GM12878 (cell line): ENCODE data around the gene CACNA2D3. TPM values are rescaled to one million over a fixed set of nuclear protein-coding genes. Genes with fewer than 3 reads are reported as not detected.

ENCODE experiments used
- ATAC-seq: fragments of 200-7000 bp; cut with Tn5 transposase; 3 replicates; pipeline ENCODE4 v1.9.1; 2020; ENCODE audit warnings: mild to moderate bottlenecking, moderate library complexity
- BruUV-seq: library from RNA; stranded (reverse); fragments of 400-500 nt; replicated peaks from 2 replicates; lab custom pipeline; 2021; lab: Mats Ljungman, UMichigan
- CTCF ChIA-PET: fragments of 300-600 bp; sonication (Branson Sonifier 250); formaldehyde crosslinking; extraction: SDS; loops from one replicate; lab custom pipeline; 2021; ENCODE audit warnings: inconsistent platforms; lab: Yijun Ruan, JAX
- POLR2A ChIA-PET: fragments of 350-600 bp; formaldehyde crosslinking; extraction: SDS; loops from one replicate; lab custom pipeline; 2021; ENCODE audit warnings: inconsistent platforms; lab: Charles Lee
- RAD21 ChIA-PET: fragments of 300-600 bp; sonication (Branson Sonifier 250); formaldehyde crosslinking; loops from one replicate; lab custom pipeline; 2023; ENCODE audit warnings: antibody characterized with exemption; ENCODE audit not compliant: unreplicated experiment; lab: Charles Lee
- SMC1A ChIA-PET: fragments of 300-600 bp; sonication (Branson Sonifier 250); formaldehyde crosslinking; loops from one replicate; lab custom pipeline; 2023; ENCODE audit not compliant: unreplicated experiment, uncharacterized antibody; lab: Charles Lee
- DNase-seq: peaks from one replicate; pipeline ENCODE4 v3.0.0-alpha.2; 2011; ENCODE audit warnings: low read depth, low spot score
- FAIRE-seq: peaks from 3 replicates; lab custom pipeline; 2011; peaks lifted over from hg19 to GRCh38; lab: Jason Lieb, UNC
- H2AFZ ChIP-seq: 2 replicates; pipeline ENCODE4 v1.6.0; 2011; ENCODE audit warnings: low read depth, low read length, control low read depth; ENCODE audit not compliant: control insufficient read depth
- H3K27ac ChIP-seq: 2 replicates; pipeline ENCODE4 v1.5.1; 2011; ENCODE audit warnings: control low read depth; ENCODE audit not compliant: control insufficient read depth, insufficient read depth
- H3K27me3 ChIP-seq, 2 experiments: replicated peaks in 1 of 2; 2 replicates each; pipeline versions ENCODE4 v1.6.0 to v1.6.1; 2011; ENCODE audit warnings: low read length in 1 of 2; ENCODE audit not compliant: control insufficient read depth in 2 of 2, insufficient read depth in 2 of 2
- H3K36me3 ChIP-seq, 2 experiments: 2 replicates each; pipeline ENCODE4 v1.5.1; 2011; ENCODE audit warnings: low read length in 1 of 2; ENCODE audit not compliant: control insufficient read depth in 2 of 2, insufficient read depth in 2 of 2
- H3K4me1 ChIP-seq: 2 replicates; pipeline ENCODE4 v1.6.1; 2011; ENCODE audit warnings: mild to moderate bottlenecking, low read length, moderate library complexity, mixed read lengths; ENCODE audit not compliant: control insufficient read depth, insufficient read depth
- H3K4me2 ChIP-seq: 2 replicates; pipeline ENCODE4 v1.6.0; 2011; ENCODE audit warnings: control low read depth; ENCODE audit not compliant: control insufficient read depth, insufficient read depth
- H3K4me3 ChIP-seq: fragments of 200-600 bp; sonication (generic); 2 replicates; pipeline ENCODE4 v1.5.1; 2016
- H3K79me2 ChIP-seq: 2 replicates; pipeline ENCODE4 v1.6.0; 2011; ENCODE audit warnings: low read length; ENCODE audit not compliant: control insufficient read depth, insufficient read depth
- H3K9ac ChIP-seq: 2 replicates; pipeline ENCODE4 v1.8.0; 2011; ENCODE audit warnings: low read length, control low read depth, mixed read lengths; ENCODE audit not compliant: control insufficient read depth, insufficient read depth
- H3K9me3 ChIP-seq: replicated peaks from 3 replicates; pipeline ENCODE4 v1.5.1; 2011; ENCODE audit warnings: mild to moderate bottlenecking, low read length; ENCODE audit not compliant: control insufficient read depth, insufficient read depth
- H4K20me1 ChIP-seq: 2 replicates; pipeline ENCODE4 v1.6.0; 2011; ENCODE audit not compliant: control insufficient read depth, insufficient read depth
- BMI1 ChIP-seq: fragments of 450-650 bp; IDR thresholded peaks from 2 replicates; pipeline ENCODE4 v1.6.1; 2016; ENCODE audit warnings: mild to moderate bottlenecking, moderate library complexity, borderline replicate concordance
- FOXK2 ChIP-seq: fragments of 450-650 bp; IDR thresholded peaks from 2 replicates; pipeline ENCODE4 v1.6.1; 2017; ENCODE audit warnings: mild to moderate bottlenecking, moderate library complexity
- MTA2 ChIP-seq: fragments of 450-650 bp; IDR thresholded peaks from 2 replicates; pipeline ENCODE4 v1.6.1; 2016; ENCODE audit warnings: low read depth, mild to moderate bottlenecking, moderate library complexity
- MYB ChIP-seq: fragments of 150-350 bp; IDR thresholded peaks from 2 replicates; pipeline ENCODE4 v1.6.1; 2014; ENCODE audit warnings: mild to moderate bottlenecking, low read depth, low read length, borderline replicate concordance
- POLR2AphosphoS2 ChIP-seq: IDR thresholded peaks from 2 replicates; pipeline ENCODE4 v1.6.1; 2011; ENCODE audit warnings: low read depth, mild to moderate bottlenecking, low read length, improper control_type of control experiment, moderate library complexity
- SIN3A ChIP-seq: IDR thresholded peaks from 2 replicates; pipeline ENCODE4 v1.6.1; 2012; ENCODE audit warnings: low read depth, low read length, improper control_type of control experiment
- SMAD5 ChIP-seq: IDR thresholded peaks from 2 replicates; pipeline ENCODE4 v1.6.1; 2016; ENCODE audit warnings: antibody characterized with exemption, low read depth
- STAT1 ChIP-seq: fragments of 450-650 bp; conservative IDR thresholded peaks from 2 replicates; pipeline ENCODE4 v1.6.1; 2014; ENCODE audit warnings: antibody characterized with exemption, mild to moderate bottlenecking
- ZNF274 ChIP-seq: IDR thresholded peaks from one replicate; pipeline ENCODE4 v1.8.0; 2011; ENCODE audit not compliant: insufficient read length, insufficient read depth
- ZNF384 ChIP-seq: IDR thresholded peaks from 2 replicates; pipeline ENCODE4 v1.6.1; 2012; ENCODE audit warnings: low read depth, mild to moderate bottlenecking, low read length, improper control_type of control experiment, borderline replicate concordance
- ZZZ3 ChIP-seq: IDR thresholded peaks from 2 replicates; pipeline ENCODE4 v1.6.1; 2011; ENCODE audit warnings: low read depth; ENCODE audit not compliant: control insufficient read depth, insufficient read length
- WGBS: methylation state at CpG from one replicate; pipeline ENCODE4 v1.1.6; 2016; ENCODE audit warnings: low lambda C conversion rate; ENCODE audit not compliant: insufficient replicate concordance, insufficient coverage; ENCODE audit errors: missing lambda C conversion rate; 5-methylcytosine and 5-hydroxymethylcytosine counted together
- in situ Hi-C: fragments of 300-500 bp; cut with MboI; formaldehyde crosslinking; loops from 9 replicates; pipeline ENCODE4 v1.14.3; 2018; ENCODE audit warnings: mixed read lengths
- intact Hi-C: fragments of 100-400 bp; cut with micrococcal nuclease; formaldehyde crosslinking; loops from one replicate; pipeline ENCODE4 v1.14.2; 2022; ENCODE audit not compliant: unreplicated experiment
- polyA plus RNA-seq, 11 experiments: library from polyadenylated mRNA; depleted of rRNA in 4 of 11; unstranded in 6 of 11; stranded (reverse) in 5 of 11; fragments of >200 nt; fragmentation: Nextera tagmentation in 4 of 11; fragmentation: Illumina TruSeq in 1 of 11; extraction: Ambion mirVana in 4 of 11; extraction: Trizol in 1 of 11; gene quantifications; 1 replicate in 1 of 11; 2 replicates in 10 of 11; pipeline versions ENCODE4 v1.2.1 to v1.2.3, GENCODE V29; 2011 to 2016; ENCODE audit warnings: inconsistent platforms in 2 of 11, missing spikeins in 2 of 11, low read depth in 1 of 11
- total RNA-seq, 4 experiments: library from RNA; depleted of rRNA in 3 of 4; stranded (reverse); fragments of >200 nt in 3 of 4; fragmentation: Illumina TruSeq in 1 of 4; extraction: Trizol in 1 of 4; gene quantifications; 2 replicates each; pipeline versions ENCODE4 v1.2.1 to v1.2.3, GENCODE V29; 2013 to 2021
- TF ChIP-seq, protein P1 (sequence below): fragments of 450-650 bp; IDR thresholded peaks from 2 replicates; pipeline ENCODE4 v1.6.1; 2017; ENCODE audit warnings: borderline replicate concordance
- TF ChIP-seq, protein P2 (sequence below): IDR thresholded peaks from 2 replicates; pipeline ENCODE4 v1.6.1; 2011; ENCODE audit warnings: low read depth, low read length, improper control_type of control experiment, borderline replicate concordance
- TF ChIP-seq, protein P3 (sequence below): IDR thresholded peaks from 2 replicates; pipeline ENCODE4 v1.6.1; 2012; ENCODE audit warnings: low read depth, low read length, improper control_type of control experiment
- TF ChIP-seq, protein P4 (sequence below): IDR thresholded peaks from 2 replicates; pipeline ENCODE4 v1.6.1; 2012; ENCODE audit warnings: low read length, inconsistent platforms

CACNA2D3 gene
- total and polyA plus RNA-seq, 10 of the 15 experiments (the other 5 are each of a cell fraction or from before 2014, with no cell fraction given), result not detected

DNA sequence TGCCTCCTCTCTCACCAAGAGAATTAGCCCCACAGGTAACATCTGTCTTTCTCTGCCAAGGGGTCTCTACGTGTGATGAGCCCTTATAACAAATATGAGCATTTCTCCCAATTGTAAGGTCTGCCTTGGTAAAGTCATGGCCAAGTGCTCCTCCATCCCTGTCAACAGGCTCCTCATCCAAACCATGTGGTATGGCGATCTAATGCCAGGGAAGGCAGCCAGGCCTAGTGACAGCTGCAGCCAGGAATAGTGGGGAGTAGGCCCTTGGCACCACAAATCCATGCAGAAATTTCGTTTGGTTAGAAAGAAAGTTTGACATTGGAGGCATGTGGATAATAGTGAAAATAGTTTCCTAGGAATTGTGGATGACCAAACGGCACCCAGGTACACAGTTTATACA lies 810.3 kb downstream of the CACNA2D3 start:
- H2AFZ ChIP-seq, result no peak overlapping the region
- H3K4me3 ChIP-seq, result no peak overlapping the region
- POLR2A ChIA-PET, result no interaction called here
- H3K27ac ChIP-seq, result no peak overlapping the region
- no peak overlapping the region for H3K4me2 ChIP-seq
- intact Hi-C loops, result no loop called here
- CTCF ChIA-PET, result no interaction called here
- no peak for ATAC-seq
- SMC1A ChIA-PET, result no interaction called here
- no peaks in the 10 kb centered on the region for H3K9me3 ChIP-seq
- TF ChIP-seq, protein P1, sequence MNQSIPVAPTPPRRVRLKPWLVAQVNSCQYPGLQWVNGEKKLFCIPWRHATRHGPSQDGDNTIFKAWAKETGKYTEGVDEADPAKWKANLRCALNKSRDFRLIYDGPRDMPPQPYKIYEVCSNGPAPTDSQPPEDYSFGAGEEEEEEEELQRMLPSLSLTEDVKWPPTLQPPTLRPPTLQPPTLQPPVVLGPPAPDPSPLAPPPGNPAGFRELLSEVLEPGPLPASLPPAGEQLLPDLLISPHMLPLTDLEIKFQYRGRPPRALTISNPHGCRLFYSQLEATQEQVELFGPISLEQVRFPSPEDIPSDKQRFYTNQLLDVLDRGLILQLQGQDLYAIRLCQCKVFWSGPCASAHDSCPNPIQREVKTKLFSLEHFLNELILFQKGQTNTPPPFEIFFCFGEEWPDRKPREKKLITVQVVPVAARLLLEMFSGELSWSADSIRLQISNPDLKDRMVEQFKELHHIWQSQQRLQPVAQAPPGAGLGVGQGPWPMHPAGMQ, result no peak
- no peak for TF ChIP-seq ZNF274
- TF ChIP-seq, protein P2, sequence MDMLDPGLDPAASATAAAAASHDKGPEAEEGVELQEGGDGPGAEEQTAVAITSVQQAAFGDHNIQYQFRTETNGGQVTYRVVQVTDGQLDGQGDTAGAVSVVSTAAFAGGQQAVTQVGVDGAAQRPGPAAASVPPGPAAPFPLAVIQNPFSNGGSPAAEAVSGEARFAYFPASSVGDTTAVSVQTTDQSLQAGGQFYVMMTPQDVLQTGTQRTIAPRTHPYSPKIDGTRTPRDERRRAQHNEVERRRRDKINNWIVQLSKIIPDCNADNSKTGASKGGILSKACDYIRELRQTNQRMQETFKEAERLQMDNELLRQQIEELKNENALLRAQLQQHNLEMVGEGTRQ, result no peak
- no peak for TF ChIP-seq FOXK2
- no peak for TF ChIP-seq MYB
- no peak for TF ChIP-seq ZZZ3
- TF ChIP-seq SMAD5, result no peak
- no peak for TF ChIP-seq ZNF384
- no peak for TF ChIP-seq BMI1
- TF ChIP-seq, protein P3, sequence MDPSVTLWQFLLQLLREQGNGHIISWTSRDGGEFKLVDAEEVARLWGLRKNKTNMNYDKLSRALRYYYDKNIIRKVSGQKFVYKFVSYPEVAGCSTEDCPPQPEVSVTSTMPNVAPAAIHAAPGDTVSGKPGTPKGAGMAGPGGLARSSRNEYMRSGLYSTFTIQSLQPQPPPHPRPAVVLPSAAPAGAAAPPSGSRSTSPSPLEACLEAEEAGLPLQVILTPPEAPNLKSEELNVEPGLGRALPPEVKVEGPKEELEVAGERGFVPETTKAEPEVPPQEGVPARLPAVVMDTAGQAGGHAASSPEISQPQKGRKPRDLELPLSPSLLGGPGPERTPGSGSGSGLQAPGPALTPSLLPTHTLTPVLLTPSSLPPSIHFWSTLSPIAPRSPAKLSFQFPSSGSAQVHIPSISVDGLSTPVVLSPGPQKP, result no peak
- no peak for TF ChIP-seq POLR2AphosphoS2
- no peak for TF ChIP-seq SIN3A
- TF ChIP-seq STAT1, result no peak
- no peak for TF ChIP-seq MTA2
- TF ChIP-seq, protein P4, sequence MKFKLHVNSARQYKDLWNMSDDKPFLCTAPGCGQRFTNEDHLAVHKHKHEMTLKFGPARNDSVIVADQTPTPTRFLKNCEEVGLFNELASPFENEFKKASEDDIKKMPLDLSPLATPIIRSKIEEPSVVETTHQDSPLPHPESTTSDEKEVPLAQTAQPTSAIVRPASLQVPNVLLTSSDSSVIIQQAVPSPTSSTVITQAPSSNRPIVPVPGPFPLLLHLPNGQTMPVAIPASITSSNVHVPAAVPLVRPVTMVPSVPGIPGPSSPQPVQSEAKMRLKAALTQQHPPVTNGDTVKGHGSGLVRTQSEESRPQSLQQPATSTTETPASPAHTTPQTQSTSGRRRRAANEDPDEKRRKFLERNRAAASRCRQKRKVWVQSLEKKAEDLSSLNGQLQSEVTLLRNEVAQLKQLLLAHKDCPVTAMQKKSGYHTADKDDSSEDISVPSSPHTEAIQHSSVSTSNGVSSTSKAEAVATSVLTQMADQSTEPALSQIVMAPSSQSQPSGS, result no peak
- TF ChIP-seq, all 136 proteins: peak for 0
- in situ Hi-C loops, result no loop called here
- Histone ChIP-seq H3K9ac (no peak overlapping the region), H3K4me1 (no peaks in the 10 kb centered on the region), H3K36me3 (no peaks in the 10 kb centered on the region), H3K79me2 (no peaks in the 10 kb centered on the region), H4K20me1 (no peaks in the 10 kb centered on the region), H3K27me3 (peaks cover 0 to 4% of the 10 kb centered on the region in 2 experiments; a peak in 1 of 4 replicates)
- RAD21 ChIA-PET, result no interaction called here
- FAIRE-seq (no peak), DNase-seq (no peak)
- BruUV-seq, result no TSS peak
- 29% methylated on average over 4 of the region's 4 CpGs for WGBS
